Measurements from ENCODE around the gene GDF10. TPM values are rescaled to one million over a fixed set of nuclear protein-coding genes. Genes with fewer than 3 reads are reported as not detected.

Gene GDF10, protein sequence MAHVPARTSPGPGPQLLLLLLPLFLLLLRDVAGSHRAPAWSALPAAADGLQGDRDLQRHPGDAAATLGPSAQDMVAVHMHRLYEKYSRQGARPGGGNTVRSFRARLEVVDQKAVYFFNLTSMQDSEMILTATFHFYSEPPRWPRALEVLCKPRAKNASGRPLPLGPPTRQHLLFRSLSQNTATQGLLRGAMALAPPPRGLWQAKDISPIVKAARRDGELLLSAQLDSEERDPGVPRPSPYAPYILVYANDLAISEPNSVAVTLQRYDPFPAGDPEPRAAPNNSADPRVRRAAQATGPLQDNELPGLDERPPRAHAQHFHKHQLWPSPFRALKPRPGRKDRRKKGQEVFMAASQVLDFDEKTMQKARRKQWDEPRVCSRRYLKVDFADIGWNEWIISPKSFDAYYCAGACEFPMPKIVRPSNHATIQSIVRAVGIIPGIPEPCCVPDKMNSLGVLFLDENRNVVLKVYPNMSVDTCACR
- under 0.01 and 0.33 TPM in 2 replicates for total RNA-seq

DNA sequence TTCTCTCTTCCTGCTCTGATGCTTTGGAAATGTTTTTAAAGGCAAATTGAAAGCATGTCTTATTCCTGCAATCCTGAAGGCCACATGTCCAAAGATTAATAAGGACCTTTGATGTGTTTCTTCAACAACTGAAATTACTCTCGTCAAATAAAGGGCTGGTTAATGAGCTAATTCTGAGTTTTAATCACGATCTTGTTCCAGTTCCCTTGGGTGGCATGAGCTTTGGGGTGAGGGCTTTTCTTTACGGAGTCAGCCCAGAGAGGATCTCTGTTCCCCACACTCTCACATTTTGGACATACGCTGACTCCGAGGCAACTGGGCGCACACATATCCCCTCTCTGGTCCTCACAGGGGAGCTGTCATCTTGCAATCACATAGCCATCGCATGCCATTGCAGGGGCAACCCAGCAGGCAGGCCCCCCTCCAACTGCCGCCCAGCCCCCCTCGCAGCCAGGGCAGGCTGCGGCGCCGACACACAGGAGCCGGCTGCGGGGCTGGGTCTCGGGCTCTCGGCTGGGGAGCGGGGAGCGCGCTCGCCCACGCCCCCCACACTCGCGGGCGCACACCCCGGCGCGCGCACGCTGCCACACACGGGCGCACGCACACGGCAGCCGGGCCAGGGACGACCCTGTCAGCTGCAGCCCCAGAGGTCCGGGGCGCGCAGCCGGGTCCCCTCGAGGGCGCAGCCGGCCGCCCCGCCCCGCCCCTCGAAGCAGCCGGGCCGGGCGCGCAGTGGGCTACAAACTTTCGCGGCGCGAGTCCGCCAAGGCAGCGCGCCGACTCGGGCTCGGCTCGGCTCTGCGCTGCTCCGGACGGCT, at the start of gene GDF10:
Gene GDF10, plus strand, starts transcription at position 587 of the 818 bp plus-strand sequence. CDS start 455 bp downstream, outside the sequence.

DNA sequence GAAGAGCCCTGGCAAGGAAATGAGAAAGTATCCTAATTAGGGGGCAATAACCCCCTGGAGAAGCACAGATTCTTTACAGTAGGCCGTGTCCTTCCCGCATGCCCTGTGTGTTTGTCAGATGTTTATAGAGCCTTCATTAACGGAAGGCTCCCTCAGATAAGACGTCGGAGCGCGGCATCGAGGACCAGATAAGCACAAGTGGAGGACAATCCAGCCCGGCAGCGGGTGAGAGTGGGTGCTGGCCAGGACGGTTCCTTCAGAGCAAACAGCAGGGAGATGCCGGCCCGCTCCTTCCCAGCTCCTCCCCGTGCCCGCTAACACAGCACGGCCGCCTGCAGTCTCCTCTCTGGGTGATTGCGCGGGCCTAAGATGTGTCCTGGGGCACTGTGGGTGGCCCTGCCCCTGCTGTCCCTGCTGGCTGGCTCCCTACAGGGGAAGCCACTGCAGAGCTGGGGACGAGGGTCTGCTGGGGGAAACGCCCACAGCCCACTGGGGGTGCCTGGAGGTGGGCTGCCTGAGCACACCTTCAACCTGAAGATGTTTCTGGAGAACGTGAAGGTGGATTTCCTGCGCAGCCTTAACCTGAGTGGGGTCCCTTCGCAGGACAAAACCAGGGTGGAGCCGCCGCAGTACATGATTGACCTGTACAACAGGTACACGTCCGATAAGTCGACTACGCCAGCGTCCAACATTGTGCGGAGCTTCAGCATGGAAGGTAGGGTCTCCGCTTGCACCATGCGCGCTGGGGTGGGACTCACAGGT, 22.5 kb downstream of the GDF10 start, which contains the start of gene GDF2:
Gene GDF2, plus strand, starts transcription at position 155 of the 762 bp plus-strand sequence. Its CDS starts 215 bp downstream, at position 370.

DNA sequence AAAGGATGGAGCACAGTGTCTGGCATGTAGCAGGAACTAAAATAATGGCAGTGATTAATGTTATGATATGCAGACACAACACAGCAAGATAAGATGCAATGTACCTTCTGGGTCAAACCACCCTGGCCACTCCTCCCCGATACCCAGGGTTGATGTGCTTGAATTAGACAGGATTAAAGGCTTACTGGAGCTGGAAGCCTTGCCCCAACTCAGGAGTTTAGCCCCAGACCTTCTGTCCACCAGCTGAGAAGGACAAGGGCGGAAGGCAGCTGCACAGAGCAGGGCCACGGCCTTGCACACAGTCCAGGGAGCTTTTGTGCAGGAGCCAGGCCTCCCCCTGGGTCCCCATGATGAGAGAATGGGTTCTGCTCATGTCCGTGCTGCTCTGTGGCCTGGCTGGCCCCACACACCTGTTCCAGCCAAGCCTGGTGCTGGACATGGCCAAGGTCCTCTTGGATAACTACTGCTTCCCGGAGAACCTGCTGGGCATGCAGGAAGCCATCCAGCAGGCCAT, 48.2 kb downstream of the GDF10 start, which contains the start of gene RBP3:
Gene RBP3, plus strand, starts transcription at position 226 of the 514 bp plus-strand sequence. Its CDS starts 122 bp downstream, at position 348.

Other genes starting within 250 kb of the GDF10 start
- not detected in 2 replicates for gene GDF2, start 22.3 kb downstream of the GDF10 start, total RNA-seq
- gene RBP3, start 48.2 kb downstream of the GDF10 start, total RNA-seq: not detected in 2 replicates
- 0.09 TPM in 1 of 2 replicates, not detected in the other for gene ZNF488, start 84.1 kb downstream of the GDF10 start, total RNA-seq
- gene ANXA8, start 183.9 kb downstream of the GDF10 start, total RNA-seq: not detected in 2 replicates
- gene FAM25G, start 191.5 kb downstream of the GDF10 start, total RNA-seq: not detected in 2 replicates
- gene AGAP9, start 223.4 kb downstream of the GDF10 start, total RNA-seq: 1.2 and 1.5 TPM in 2 replicates